Stimulated activated memory B cell treated with anti-CD40 and anti-IgM and Interleukin-4, amounts not matched to agents 10 μg/mL and 1 μg/mL and 100 μg/mL, for 72 hours (primary cell): ENCODE results near the gene HSPB2.
"Not testable (repeated sequence)": the region's sequence is repeated elsewhere in the genome, so short reads cannot be mapped to it uniquely, and the experiment has no call there.

ENCODE experiments used
- ATAC-seq: fragments of 150-1000 bp; cut with Tn5 transposase; 2 replicates; pipeline ENCODE4 v1.10.0; 2021
- H3K27ac Mint-ChIP-seq: one replicate; pipeline ENCODE4 v1.8.0; 2022; ENCODE audit warnings: mild to moderate bottlenecking, mixed read lengths
- H3K27me3 Mint-ChIP-seq: one replicate; pipeline ENCODE4 v1.8.0; 2022; ENCODE audit warnings: mixed read lengths
- H3K36me3 Mint-ChIP-seq: one replicate; pipeline ENCODE4 v1.8.0; 2022; ENCODE audit warnings: mixed read lengths
- H3K4me1 Mint-ChIP-seq: one replicate; pipeline ENCODE4 v1.8.0; 2022; ENCODE audit warnings: mixed read lengths
- H3K4me3 Mint-ChIP-seq: one replicate; pipeline ENCODE4 v1.8.0; 2022; ENCODE audit warnings: mild to moderate bottlenecking, moderate library complexity, mixed read lengths
- H3K9me3 Mint-ChIP-seq: one replicate; pipeline ENCODE4 v1.8.0; 2022; ENCODE audit warnings: mixed read lengths

Gene HSPB2

DNA sequence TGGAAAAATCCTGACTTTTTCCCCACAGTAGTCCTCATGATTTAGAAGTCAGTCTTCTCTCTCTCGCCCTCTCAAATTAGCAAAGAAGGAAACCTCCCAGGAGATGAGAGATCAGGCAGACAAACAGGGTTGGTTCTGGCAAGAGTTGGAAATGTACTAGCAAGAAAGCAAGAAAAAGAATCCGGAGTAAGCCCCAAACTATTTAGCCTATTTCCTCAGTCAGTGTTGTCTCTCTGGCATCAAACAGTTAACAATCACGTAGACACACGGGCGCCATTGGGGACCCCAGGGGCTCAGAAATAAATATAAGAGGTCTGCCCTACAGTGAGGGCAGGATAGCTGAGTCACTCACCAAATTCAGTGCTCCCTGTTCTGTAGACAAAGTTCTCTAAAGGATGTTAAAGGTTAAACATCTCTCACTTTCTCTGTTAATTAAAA is 10.8 kb downstream of the HSPB2 start:
- no peak overlapping the region for H3K27ac Mint-ChIP-seq
- H3K27me3 Mint-ChIP-seq, result peaks cover 15% of the 10 kb centered on the region
- H3K4me1 Mint-ChIP-seq, result peaks cover 17% of the 10 kb centered on the region
- no peaks in the 10 kb centered on the region for H3K9me3 Mint-ChIP-seq
- no peak for ATAC-seq
- no peaks in the 10 kb centered on the region for H3K36me3 Mint-ChIP-seq
- H3K4me3 Mint-ChIP-seq, result no peak overlapping the region

DNA sequence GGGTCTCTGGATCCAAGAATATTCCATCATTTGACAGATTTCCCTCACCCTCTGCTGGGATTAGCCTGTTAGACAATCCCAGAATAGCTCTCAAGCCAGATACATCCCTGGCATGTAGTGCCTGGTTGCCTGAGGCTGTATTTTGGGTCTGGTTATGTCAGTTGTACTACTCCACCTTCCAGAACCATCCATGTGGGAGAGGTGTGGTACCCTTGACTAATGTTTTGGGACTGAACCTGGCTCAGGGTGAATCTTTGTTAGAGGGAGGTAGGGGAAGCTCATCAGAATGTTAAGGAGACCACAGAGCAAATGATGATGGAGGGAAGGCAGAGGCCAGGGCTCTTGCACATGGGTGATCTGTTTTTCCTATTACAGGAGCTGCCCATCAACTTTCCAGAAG is 11.4 kb downstream of the HSPB2 start:
- ATAC-seq, result no peak
- Mint-ChIP-seq H3K27me3 (peaks cover 9% of the 10 kb centered on the region), H3K36me3 (no peaks in the 10 kb centered on the region), H3K4me3 (no peak overlapping the region), H3K27ac (no peak overlapping the region), H3K4me1 (peaks cover 17% of the 10 kb centered on the region), H3K9me3 (no peaks in the 10 kb centered on the region)

DNA sequence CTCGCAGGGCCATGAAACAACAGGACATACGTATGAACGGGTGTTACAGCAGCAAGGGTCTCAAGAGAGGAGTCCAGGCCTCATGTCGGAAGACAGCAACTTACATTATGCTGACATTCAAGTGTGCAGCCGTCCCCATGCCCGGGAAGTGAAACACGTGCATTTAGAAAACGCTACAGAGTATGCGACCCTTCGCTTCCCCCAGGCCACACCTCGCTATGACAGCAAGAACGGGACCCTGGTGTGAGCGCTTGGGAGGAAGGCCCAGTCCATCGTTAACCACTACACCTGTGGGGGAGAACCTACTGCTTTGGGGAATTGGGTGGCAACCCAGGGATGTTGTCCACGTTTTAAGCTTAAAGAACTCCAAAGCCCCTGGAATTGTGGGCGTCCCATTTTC is 13.4 kb downstream of the HSPB2 start:
- H3K27me3 Mint-ChIP-seq, result no peaks in the 10 kb centered on the region
- peaks cover 17% of the 10 kb centered on the region for H3K4me1 Mint-ChIP-seq
- H3K27ac Mint-ChIP-seq, result peak overlapping the region; percentile 80
- H3K9me3 Mint-ChIP-seq, result no peaks in the 10 kb centered on the region
- ATAC-seq, result no peak
- H3K4me3 Mint-ChIP-seq, result peak overlapping the region; percentile 60
- H3K36me3 Mint-ChIP-seq, result no peaks in the 10 kb centered on the region

DNA sequence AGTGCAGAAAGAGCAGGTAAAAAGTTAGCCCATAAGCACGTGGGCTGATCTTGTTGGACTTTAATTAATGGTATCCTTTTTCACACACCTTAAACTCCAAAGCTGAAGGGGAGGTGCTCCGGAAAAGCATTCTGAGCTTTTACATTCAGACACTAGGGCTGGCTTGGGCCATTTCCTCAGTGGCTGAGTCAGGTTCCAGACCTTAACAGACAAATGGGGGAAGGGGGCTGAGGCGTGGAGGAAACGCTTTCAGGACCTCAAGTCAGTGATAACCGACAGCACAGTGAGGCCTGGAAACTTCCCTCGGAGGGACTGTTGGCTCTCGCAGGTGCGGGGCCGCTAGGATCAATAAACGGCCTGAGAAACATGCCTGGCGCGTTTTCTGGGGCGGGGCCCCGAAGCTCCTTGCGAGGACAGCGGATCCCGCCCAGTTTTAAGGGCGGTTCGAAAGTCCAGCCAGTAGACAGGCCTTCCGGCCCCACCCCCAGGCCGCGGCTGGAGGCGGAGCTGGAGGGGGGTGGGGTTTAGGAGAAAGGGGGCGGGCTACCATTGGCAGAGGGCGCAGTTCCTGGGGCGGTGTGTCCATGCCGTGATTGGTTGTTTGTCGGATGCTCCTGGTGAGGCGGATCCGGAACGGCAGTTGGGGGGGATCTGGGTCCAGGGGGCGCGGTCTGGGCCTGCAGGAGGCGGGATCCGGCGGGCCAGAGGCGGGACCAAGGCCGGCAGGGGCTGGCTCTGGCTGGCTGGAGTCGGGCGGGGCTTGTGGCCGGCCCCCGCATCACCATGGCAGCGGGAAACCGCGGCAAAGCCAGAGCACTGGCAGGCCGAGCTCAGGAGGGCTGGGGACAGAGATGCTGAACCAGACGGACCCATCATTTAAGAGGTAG is 14.2 kb downstream of the HSPB2 start:
- Mint-ChIP-seq H3K27ac (peak overlapping the region; percentile 80), H3K4me3 (peak overlapping the region; percentile 84), H3K4me1 (peaks cover 17% of the 10 kb centered on the region), H3K9me3 (no peaks in the 10 kb centered on the region), H3K36me3 (no peaks in the 10 kb centered on the region), H3K27me3 (no peaks in the 10 kb centered on the region)
- peak; percentile 98 for ATAC-seq

DNA sequence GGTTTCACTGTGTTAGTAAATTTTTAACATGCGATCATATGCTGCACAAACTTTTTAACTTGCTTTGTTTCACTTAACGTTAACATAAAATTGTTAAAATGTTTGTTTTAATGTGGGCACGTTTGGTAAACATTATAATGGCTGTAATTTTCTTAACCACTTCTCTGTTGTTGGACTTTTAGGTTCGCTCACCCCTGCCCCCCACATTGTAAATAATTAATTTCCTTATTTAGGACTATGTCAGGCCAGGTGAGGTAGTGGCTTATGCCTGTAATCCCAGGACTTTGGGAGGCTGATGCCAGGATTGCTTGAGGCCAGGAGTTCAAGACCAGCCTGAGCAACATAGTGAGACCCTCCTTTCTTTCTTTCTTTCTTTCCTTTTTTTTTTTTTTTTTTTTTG is 17.9 kb downstream of the HSPB2 start:
- Mint-ChIP-seq H3K27ac (no peak overlapping the region), H3K4me3 (no peak overlapping the region), H3K27me3 (peaks cover 8% of the 10 kb centered on the region), H3K36me3 (no peaks in the 10 kb centered on the region), H3K4me1 (peaks cover 26% of the 10 kb centered on the region), H3K9me3 (no peaks in the 10 kb centered on the region)
- ATAC-seq, result no peak

DNA sequence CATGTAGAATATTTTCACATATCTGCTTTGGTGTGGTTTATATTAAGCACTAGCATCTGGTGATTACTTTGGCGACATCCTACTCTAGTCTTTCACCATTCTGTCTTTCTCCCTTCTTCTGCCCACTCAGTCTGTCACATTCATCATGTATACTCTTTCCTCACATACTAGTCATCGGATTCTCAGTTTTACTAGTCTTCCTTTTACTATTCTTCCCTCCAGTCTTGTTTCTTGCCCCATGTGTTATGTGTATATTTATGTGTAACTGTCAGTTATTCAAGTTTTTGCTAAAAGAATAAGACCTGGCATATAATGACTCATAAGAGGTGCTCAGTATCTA is 20.0 kb downstream of the HSPB2 start:
- Mint-ChIP-seq H3K36me3 (no peaks in the 10 kb centered on the region), H3K4me3 (no peak overlapping the region)

DNA sequence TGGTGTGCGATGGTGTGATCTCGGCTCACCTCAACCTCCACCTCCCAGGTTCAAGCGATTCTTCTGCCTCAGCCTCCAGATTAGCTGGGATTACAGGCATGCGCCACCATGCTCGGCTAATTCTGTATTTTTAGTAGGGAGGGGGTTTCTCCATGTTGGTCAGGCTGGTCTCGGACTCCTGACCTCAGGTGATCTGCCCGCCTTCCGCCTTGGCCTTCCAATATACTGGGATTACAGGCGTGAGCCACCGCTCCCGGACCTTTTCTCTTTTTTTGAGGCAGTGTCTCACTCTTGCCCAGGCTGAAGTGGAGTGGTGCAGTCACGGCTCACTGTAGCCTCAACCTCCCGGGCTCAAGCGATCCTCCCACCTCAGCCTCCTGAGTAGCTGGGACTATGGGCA is 20.6 kb downstream of the HSPB2 start:
- H3K9me3 Mint-ChIP-seq, H3K27ac Mint-ChIP-seq, H3K36me3 Mint-ChIP-seq, H3K27me3 Mint-ChIP-seq, H3K4me3 Mint-ChIP-seq, ATAC-seq: not testable (repeated sequence)
- H3K4me1 Mint-ChIP-seq, result peaks cover 34% of the 10 kb centered on the region

More for the DNA sequence above, 20.0 kb downstream of the HSPB2 start:
- H3K9me3 Mint-ChIP-seq, result no peaks in the 10 kb centered on the region
- H3K4me1 Mint-ChIP-seq, result peaks cover 29% of the 10 kb centered on the region
- no peak overlapping the region for H3K27ac Mint-ChIP-seq
- no peak for ATAC-seq
- H3K27me3 Mint-ChIP-seq, result peaks cover 8% of the 10 kb centered on the region

DNA sequence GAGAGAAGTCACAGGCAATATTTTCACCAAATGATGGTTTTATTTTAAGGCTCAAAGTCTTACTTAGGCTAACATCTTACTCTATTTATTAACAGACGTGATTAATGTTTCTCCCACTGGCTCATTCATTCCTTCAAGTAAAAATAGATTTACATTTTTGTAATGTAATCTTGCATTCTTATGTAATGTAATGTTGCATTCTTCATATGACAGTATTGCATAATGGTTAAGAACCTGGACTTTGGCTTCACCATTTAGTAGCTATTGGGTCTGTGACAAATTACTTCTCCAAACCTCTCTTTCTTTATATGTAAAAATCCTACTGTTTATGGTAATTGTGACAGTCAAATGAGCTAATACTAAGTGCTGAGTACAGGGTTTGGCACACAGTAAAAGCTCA is 21.3 kb downstream of the HSPB2 start:
- H3K4me3 Mint-ChIP-seq, result no peak overlapping the region
- no peak for ATAC-seq
- peaks cover 41% of the 10 kb centered on the region for H3K4me1 Mint-ChIP-seq
- no peaks in the 10 kb centered on the region for H3K9me3 Mint-ChIP-seq
- H3K27ac Mint-ChIP-seq, result no peak overlapping the region
- H3K36me3 Mint-ChIP-seq, result no peaks in the 10 kb centered on the region
- H3K27me3 Mint-ChIP-seq, result peaks cover 8% of the 10 kb centered on the region

DNA sequence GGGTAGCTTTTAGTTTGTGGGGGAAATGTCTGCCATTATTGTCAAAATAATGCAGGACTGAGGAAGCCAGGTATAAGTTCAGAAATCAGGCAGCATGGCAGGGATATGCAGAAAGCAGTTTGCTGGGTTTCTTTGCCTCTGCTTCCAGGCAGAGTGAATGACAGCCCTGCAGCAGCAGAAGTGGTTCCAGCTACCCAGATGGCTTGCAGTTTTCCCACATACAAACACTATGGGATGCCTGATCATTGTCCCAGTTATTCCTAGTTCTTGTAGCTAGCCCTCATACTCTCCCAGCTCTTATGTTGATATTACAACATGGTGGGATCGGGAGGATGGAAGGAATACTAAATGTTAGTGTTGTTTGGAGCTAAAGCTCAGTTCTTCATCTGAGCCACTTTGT is 21.8 kb downstream of the HSPB2 start:
- H3K27ac Mint-ChIP-seq, result no peak overlapping the region
- no peak for ATAC-seq
- no peaks in the 10 kb centered on the region for H3K9me3 Mint-ChIP-seq
- H3K4me1 Mint-ChIP-seq, result peaks cover 46% of the 10 kb centered on the region
- H3K27me3 Mint-ChIP-seq, result peaks cover 8% of the 10 kb centered on the region
- no peaks in the 10 kb centered on the region for H3K36me3 Mint-ChIP-seq
- H3K4me3 Mint-ChIP-seq, result no peak overlapping the region

DNA sequence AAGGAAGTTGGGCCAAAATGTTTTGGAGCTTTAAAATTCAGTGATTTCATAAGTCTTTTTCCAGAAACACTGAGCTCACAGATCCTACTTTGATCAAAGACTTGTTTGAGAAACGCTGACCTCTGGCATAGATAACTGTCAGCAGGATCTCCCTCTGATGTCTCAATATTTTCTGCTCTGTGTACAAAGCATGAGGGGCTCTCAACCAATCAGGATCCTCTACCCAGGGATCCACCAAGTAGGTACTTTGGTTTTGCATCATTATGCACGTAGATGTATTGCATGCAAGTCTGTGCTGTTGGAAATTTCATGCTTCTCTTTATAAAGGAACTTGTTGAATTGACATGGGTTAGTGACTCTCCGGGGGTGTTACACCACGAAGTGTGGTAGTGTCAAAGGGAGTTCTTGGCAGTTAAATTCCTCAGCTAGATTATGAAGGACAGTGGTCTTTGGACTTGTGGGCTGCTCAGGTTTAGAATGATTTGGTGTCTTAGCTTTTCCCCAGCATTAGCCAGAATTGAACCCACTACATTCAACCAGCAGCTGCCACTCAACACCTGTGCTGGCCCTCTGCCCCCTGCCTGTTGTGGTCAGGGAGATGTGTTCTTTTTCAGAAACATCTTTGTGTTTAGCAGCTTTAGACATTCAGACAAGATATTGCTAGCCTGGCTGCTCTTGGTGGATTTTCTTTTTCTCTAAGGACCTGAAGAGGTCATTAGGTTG is 22.9 kb downstream of the HSPB2 start:
- no peak for ATAC-seq
- Mint-ChIP-seq H3K27ac (peak overlapping the region; percentile 43), H3K4me1 (peaks cover 49% of the 10 kb centered on the region), H3K9me3 (no peaks in the 10 kb centered on the region), H3K27me3 (peaks cover 8% of the 10 kb centered on the region), H3K36me3 (no peaks in the 10 kb centered on the region), H3K4me3 (no peak overlapping the region)

DNA sequence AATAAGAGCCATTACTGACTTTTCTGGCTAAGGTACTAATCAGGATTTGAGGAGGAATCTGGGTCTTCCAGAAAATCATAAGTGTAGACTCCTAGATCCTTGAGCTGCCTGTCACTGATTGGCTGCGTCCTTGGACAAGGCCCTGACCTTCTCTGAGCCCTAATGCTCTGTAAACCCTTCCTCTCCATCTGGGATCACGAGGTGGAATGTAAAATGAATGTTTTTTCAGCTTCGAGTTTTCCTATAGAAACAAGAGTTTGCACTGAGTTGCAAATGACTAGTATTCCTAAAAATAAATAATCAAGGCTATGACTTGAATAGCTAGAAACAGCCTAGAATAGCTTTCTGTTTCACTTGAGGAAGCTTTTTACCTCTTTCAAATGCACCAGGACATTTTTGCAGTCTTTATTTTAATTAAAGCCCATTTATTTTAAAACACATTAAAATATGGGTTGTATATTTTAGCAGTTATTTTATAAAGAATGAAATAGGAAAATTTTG is 23.6 kb downstream of the HSPB2 start:
- Mint-ChIP-seq H3K9me3 (no peaks in the 10 kb centered on the region), H3K4me1 (peaks cover 49% of the 10 kb centered on the region), H3K4me3 (no peak overlapping the region)

DNA sequence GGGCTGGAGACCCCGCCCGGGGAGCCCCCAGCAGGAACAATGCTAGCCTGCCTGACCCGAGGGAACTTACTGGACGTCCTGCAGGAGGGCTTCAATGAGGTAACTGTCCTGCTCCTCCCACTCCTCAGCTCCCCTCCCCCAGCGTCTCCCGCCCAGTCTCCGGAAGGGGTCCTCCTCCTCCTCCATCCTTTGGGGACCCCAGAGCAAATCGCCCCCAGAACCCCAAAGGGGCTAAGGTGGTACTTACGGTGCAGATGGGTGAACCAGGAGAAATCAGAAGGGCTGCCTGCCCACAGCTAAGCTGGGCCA is 24.9 kb downstream of the HSPB2 start:
- Mint-ChIP-seq H3K36me3 (no peaks in the 10 kb centered on the region), H3K9me3 (no peaks in the 10 kb centered on the region), H3K27me3 (peaks cover 6% of the 10 kb centered on the region), H3K4me3 (peak overlapping the region; percentile 79), H3K27ac (peak overlapping the region; percentile 82), H3K4me1 (peaks cover 48% of the 10 kb centered on the region)
- ATAC-seq, result no peak

More for the DNA sequence above, 23.6 kb downstream of the HSPB2 start:
- peak overlapping the region; percentile 82 for H3K27ac Mint-ChIP-seq
- no peaks in the 10 kb centered on the region for H3K36me3 Mint-ChIP-seq
- peaks cover 8% of the 10 kb centered on the region for H3K27me3 Mint-ChIP-seq
- ATAC-seq, result no peak

DNA sequence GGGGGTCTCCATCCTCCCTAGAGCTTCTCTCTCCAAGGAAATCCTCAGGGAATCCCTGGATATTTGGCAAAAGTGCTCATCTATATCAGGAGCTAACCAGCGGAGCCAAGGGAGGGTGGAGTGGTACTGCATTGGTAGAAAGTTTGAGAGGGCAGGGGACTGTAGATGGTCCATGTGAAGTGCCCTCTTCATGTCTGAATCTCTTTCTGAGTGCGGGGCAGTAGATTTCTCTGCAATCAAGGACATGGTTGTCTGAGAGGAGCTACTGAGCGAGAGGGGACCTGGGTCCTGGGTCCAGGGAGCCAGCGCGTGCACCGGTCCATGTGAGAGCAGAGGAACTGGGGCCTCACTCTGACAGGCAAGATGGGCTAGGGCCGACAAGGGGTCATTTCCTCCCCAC is 25.3 kb downstream of the HSPB2 start:
- Mint-ChIP-seq H3K4me1 (peaks cover 44% of the 10 kb centered on the region), H3K4me3 (peak overlapping the region; percentile 79)
- ATAC-seq, result no peak

DNA sequence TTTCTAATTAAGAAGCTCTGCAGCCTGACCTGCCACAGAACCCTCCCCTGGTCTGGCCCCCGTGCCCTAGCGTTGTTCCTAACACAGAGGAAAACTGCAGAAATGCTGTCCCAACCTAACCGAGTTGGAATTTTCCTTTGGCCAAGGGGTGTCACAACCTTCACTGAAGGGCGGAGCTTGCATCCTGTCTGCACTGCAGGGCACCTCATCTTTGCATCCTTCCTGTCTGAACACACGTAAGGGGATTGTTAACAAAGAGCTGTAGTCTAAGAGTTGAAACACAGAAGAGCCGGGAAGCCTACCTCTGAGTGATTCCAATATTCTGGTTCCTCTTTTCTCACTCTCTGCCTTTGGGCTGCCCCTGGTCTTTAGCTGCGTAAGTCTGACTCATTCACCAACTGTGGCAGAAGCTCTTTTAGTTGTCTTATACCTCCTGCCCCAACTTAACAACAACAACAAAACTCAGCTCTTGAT is 26.2 kb downstream of the HSPB2 start:
- no peaks in the 10 kb centered on the region for H3K27me3 Mint-ChIP-seq
- H3K4me1 Mint-ChIP-seq, result peaks cover 43% of the 10 kb centered on the region
- H3K9me3 Mint-ChIP-seq, result no peaks in the 10 kb centered on the region
- no peaks in the 10 kb centered on the region for H3K36me3 Mint-ChIP-seq
- H3K4me3 Mint-ChIP-seq, result peak overlapping the region; percentile 41
- ATAC-seq, result peak; percentile 95
- H3K27ac Mint-ChIP-seq, result peak overlapping the region; percentile 82

More for the DNA sequence above, 25.3 kb downstream of the HSPB2 start:
- Mint-ChIP-seq H3K27me3 (peaks cover 2% of the 10 kb centered on the region), H3K27ac (peak overlapping the region; percentile 82), H3K36me3 (no peaks in the 10 kb centered on the region), H3K9me3 (no peaks in the 10 kb centered on the region)

DNA sequence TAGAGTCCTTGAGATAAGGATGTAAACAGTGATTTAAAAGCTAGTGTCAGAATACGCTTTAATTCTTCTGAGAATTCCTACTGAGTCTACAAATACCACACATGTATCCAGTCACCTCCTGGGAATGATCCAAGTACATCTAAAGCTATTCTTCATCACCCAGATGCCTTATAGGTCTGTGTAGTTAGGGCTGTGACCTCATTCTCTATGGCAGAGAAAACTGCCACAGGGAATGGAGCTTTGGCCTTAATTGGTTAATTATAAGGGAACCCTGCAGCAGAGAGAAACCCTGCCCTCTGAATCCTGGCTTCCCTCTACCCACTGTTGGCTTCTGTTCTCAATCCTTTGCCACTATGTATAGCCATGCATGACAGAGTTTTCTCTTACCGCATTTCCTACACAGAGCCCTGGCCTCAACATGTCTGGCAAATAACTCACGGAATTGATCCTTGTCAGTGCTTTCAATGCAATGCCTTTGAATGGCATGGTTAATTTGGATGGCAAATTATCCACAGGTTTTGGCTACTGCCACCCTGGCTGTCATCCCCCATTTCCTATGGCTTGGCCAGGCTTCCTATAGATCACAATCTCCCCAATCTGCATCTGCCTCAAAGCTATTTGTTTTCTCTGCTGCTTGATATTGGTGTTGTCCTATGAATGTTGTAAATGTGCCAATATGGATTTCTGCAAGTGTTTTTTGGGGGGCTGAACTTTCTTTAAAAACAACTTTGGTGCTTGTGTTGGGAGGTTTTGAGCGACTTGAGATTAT is 27.5 kb downstream of the HSPB2 start:
- no peak for ATAC-seq
- H3K27ac Mint-ChIP-seq, result peak overlapping the region; percentile 82
- no peaks in the 10 kb centered on the region for H3K36me3 Mint-ChIP-seq
- H3K9me3 Mint-ChIP-seq, result no peaks in the 10 kb centered on the region
- no peak overlapping the region for H3K4me3 Mint-ChIP-seq
- peaks cover 43% of the 10 kb centered on the region for H3K4me1 Mint-ChIP-seq
- H3K27me3 Mint-ChIP-seq, result no peaks in the 10 kb centered on the region
